Stimulated activated CD8-positive, alpha-beta memory T cell treated with anti-CD3 and anti-CD28 coated beads, Interleukin-7, amount 100 ng/mL, for 4 hours (primary cell): Measurements from ENCODE around the gene SNX13.
"Not testable (repeated sequence)": the region's sequence is repeated elsewhere in the genome, so short reads cannot be mapped to it uniquely, and the experiment has no call there.

ENCODE experiments used
- DNase-seq, 2 donors: peaks; one replicate each; pipeline ENCODE4 v3.0.0-alpha.2; 2020; ENCODE audit warnings: low read depth in 2 of 2

Gene SNX13

DNA sequence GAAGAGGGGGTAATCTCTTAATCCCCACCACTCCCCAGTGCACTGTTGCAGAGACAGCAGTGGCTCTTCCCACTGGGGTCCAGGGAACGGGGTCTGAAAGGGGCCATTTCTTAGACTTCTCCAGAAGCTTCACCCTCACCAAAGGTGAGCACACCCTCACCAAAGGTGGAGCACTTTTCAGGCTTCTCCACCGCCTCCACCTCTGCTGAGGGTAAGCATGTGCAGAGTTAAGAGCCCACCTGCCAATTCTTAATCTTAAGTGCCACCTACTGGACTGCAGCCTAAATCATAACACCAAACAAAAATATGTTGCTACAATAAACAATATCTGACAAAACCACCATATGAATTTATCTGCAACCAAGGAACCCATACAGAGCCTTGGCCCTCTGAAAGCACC is 27.0 kb downstream of the SNX13 start:
- no peak for DNase-seq

- no peak for DNase-seq
Observed at GRCh38 chr7:17912536-17913235, 27.6 kb downstream of the SNX13 start.

GRCh38 chr7:17912050-17912449 is 28.2 kb downstream of the SNX13 start:
- DNase-seq = no peak

- no peak for DNase-seq
Observed at GRCh38 chr7:17910377-17910776, 29.9 kb downstream of the SNX13 start.

- not testable (repeated sequence) for DNase-seq
Observed at GRCh38 chr7:17909310-17909709, 31.0 kb downstream of the SNX13 start.

GRCh38 chr7:17907014-17907413 is 33.3 kb downstream of the SNX13 start:
- DNase-seq = no peak

- DNase-seq = no peak
Observed at GRCh38 chr7:17903337-17903736, 37.0 kb downstream of the SNX13 start.

DNA sequence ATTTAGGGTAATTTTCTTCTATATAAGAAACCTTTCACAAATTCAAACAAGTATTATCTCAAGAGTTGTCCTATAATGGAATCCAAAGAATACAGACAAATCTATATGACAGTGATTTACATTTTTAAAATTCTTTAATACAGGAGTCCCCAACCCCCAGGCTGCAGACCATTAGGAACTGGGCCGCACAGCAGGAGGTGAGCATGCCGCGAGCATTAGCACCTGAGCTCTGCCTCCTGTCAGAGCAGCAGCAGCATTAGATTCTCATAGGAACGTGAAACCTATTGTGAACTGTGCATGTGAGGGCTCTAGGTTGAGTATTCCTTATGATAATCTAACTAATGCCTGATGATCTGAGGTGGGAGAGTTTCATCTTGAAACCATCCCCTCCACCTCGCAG is 37.7 kb downstream of the SNX13 start:
- DNase-seq = no peak

- DNase-seq = no peak
Observed at GRCh38 chr7:17900464-17900863, 39.8 kb downstream of the SNX13 start.

- no peak for DNase-seq
Observed at GRCh38 chr7:17898111-17898510, 42.2 kb downstream of the SNX13 start.

GRCh38 chr7:17887286-17887685 is 53.0 kb downstream of the SNX13 start:
- DNase-seq = no peak

- DNase-seq = no peak
Observed at GRCh38 chr7:17882685-17883084, 57.6 kb downstream of the SNX13 start.

DNA sequence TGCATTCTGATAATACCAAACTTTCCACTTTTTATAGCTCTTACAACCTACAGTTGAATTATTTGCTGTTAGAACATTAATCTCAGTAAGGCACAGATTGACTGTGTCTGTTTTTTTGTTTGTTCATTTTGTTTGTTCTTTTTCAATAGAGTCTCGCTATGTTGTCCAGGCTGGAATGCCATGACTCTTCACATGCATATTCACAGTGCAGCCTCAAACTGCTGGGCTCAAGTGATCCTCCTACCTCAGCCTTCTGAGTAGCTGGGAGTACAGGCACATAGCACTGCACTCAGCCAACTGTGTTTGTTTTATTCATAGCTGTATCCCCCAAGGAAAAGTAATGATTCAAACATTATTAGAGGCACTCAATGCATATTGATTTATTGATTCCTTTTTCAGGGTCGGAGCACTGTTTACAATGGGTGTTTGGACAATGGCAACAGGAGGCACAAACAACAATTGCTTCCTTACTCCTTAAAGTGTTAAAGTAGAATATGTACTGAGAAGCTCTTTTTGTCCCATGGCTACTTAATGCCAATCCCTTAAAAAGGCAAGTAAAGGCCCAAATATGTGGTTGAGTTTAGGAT is 61.1 kb downstream of the SNX13 start:
- no peak for DNase-seq

- DNase-seq = no peak
Observed at GRCh38 chr7:17878627-17879026, 61.7 kb downstream of the SNX13 start.

DNA sequence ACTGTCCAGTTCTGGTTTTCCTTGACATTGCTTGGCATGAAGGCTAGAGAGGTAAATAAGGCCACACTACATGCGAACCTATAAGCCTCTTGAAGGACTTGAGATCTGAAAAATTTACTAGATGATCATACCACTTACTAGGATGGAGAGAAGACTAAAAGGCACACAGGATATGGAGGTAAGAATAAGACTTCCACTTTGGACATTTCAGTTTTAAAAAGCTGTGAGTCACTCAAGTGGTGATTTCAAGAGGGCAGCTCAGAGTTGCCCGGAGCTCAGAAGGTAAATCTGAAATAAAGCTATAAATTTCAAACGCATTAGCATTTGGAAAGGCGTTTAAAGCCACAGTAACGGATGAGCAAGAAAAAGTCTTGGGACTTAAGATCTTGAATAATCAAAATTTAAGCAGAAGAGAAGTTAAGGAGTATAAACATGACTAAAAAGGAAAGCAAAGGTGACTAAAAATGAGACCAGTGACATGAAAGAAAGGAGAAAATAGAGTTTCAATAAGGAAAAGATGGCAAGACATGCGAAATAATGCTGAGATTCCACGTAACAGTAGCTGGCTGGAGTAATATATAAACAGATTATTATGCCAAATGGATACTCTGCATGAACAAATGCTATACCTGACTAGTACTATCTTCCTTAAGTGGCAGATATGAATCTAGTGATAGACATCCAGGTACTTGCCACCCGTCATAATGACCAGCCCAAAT is 68.3 kb downstream of the SNX13 start:
- no peak for DNase-seq

GRCh38 chr7:17870406-17870805 is 69.9 kb downstream of the SNX13 start:
- no peak for DNase-seq

DNA sequence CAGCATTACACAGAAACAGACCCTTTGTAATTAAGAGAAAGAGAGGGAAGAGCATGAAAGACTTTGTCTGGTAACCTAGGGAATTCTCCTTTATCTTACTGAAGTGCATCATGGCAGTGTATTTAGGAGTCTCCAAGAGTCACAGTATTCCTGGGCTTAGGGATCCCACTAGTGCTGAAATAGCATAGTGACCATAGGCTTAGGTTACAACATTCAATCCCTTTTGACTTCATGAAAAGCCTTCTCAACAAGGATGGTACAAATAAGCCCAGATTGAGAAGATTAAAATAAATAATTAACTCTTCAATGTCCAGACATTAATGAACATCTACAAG is 76.5 kb downstream of the SNX13 start:
- DNase-seq = no peak

GRCh38 chr7:17863095-17863808 is 77.0 kb downstream of the SNX13 start:
- no peak for DNase-seq

DNA sequence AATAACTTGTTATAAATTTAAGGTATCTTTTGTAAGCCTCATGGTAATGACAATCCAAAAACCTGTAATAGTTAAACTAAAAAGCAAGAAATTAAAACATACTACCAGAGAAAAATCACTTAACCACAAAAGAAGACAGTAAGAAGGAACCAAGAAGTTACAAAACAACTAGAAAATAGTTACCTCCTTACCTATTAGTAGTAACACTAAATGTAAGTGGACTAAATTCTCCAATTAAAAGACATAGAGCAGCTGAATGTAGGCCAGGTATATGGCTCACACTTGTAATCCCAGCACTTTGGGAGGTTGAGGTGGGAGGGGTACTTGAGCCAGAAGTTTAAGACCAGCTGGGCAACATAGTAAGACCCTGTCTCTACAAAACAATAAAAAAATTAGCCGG is 84.0 kb downstream of the SNX13 start:
- no peak for DNase-seq

DNA sequence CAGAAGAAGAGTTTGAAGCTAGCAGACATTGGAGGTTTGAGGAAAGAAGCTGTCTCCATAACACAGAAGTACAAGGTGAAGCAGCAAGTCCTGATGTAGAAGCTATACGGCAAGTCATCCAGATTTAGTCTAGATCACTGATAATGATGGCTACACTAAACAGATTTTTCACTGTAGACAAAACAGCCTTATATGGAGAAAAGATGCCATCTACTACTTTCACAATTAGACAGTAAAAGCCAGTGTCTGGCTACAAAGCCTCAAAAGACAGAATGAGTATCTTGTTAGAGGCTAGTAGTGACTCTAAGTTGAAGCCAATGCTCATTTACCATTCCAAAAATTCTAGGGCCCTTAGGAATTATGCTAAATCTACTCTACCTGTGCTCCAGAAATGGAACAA is 85.1 kb downstream of the SNX13 start:
- DNase-seq = no peak

- DNase-seq = no peak
Observed at GRCh38 chr7:17854261-17855047, 85.8 kb downstream of the SNX13 start.

GRCh38 chr7:17852361-17852760 is 87.9 kb downstream of the SNX13 start:
- DNase-seq = no peak
